SK-N-SH (cell line): ENCODE data around the gene ADGRG2.

Experiments
- CTCF ChIP-seq: fragments of 200-600 bp; sonication (generic); IDR thresholded peaks from 2 replicates; pipeline ENCODE4 v1.6.1; 2017; ENCODE audit warnings: antibody characterized with exemption, mild to moderate bottlenecking, moderate library complexity
- EP300 ChIP-seq, 2 experiments: IDR thresholded peaks; 2 replicates each; pipeline versions ENCODE4 v1.4.0 to v1.6.1; 2012; ENCODE audit warnings: borderline replicate concordance in 1 of 2, low read depth in 1 of 2, low read length in 1 of 2
- EZH2phosphoT487 ChIP-seq: fragments of 200-600 bp; sonication (generic); IDR thresholded peaks from 2 replicates; pipeline ENCODE4 v1.6.1; 2017; ENCODE audit warnings: low read depth, mixed run types, mild to moderate bottlenecking, antibody characterized with exemption, moderate library complexity, borderline replicate concordance
- MAX ChIP-seq: IDR thresholded peaks from 2 replicates; pipeline ENCODE4 v1.4.0; 2012; ENCODE audit warnings: low read depth
- MXI1 ChIP-seq: IDR thresholded peaks from 2 replicates; pipeline ENCODE4 v1.6.1; 2012; ENCODE audit warnings: mild to moderate bottlenecking, low read depth, low read length, improper control_type of control experiment
- RCOR1 ChIP-seq: fragments of 150-350 bp; IDR thresholded peaks from 2 replicates; pipeline ENCODE4 v1.6.1; 2017; ENCODE audit warnings: antibody characterized with exemption, low read length
- REST ChIP-seq: IDR thresholded peaks from 2 replicates; pipeline ENCODE4 v1.6.1; 2012; ENCODE audit warnings: mild to moderate bottlenecking, low read depth, low read length, moderate library complexity

GRCh38 chrX:18971506-18971905 is 150.8 kb downstream of the ADGRG2 start:
- no peak for TF ChIP-seq EP300 (IDR thresholded peaks at IDR 0.05; ENCODE audit: borderline replicate concordance in 1 of 2, low read depth in 1 of 2, low read length in 1 of 2)
- TF ChIP-seq CTCF: no peak
- TF ChIP-seq MAX: no peak
- TF ChIP-seq RCOR1: no peak
- no peak for TF ChIP-seq EZH2phosphoT487
- TF ChIP-seq REST: no peak
- no peak for TF ChIP-seq MXI1
